Measurements from ENCODE around the gene PCBD2. TPM values are rescaled to one million over a fixed set of nuclear protein-coding genes. Genes with fewer than 3 reads are reported as not detected.

The PCBD2 gene
- polyA plus RNA-seq, 3 donors = 9.0 to 12.6 (median 9.0) TPM

- intact Hi-C loops (cut with micrococcal nuclease) = no loop called here
- Mint-ChIP-seq H3K36me3 (peaks cover 45 to 49% of the 10 kb centered on the region in 2 donors), H3K4me1 (no peaks in the 10 kb centered on the region), H3K4me3 (no peak overlapping the region), H3K27ac (no peak overlapping the region), H3K27me3 (ENCODE audit: low read depth in 3 of 3) (no peaks in the 10 kb centered on the region), H3K9me3 (peaks cover 0 to 7% (median 0%) of the 10 kb centered on the region in 7 donors)
- Histone ChIP-seq H3K4me2 (replicated peaks; ENCODE audit: extremely low read depth, low read length, poor library complexity, severe bottlenecking) (no peak overlapping the region), H4K20me1 (ENCODE audit: insufficient read depth, low read length) (peaks cover 46% of the 10 kb centered on the region), H3K9ac (ENCODE audit: insufficient read depth, low read length, poor library complexity, severe bottlenecking) (no peak overlapping the region), H3K4me3 (replicated peaks in 1 of 3; ENCODE audit: low read depth in 2 of 3, low read length in 3 of 3) (no peak overlapping the region), H3K4me1 (ENCODE audit: control insufficient read depth in 1 of 2, insufficient read depth in 2 of 2, low read length in 2 of 2) (no peaks in the 10 kb centered on the region), H2AFZ (ENCODE audit: insufficient read depth, low read depth, low read length, poor library complexity, severe bottlenecking) (no peak overlapping the region), H3K27ac (ENCODE audit: low read depth in 1 of 2, low read length in 2 of 2) (no peak overlapping the region), H3K79me2 (ENCODE audit: insufficient read depth, low read length) (peaks cover 23% of the 10 kb centered on the region), H3K27me3 (ENCODE audit: control insufficient read depth in 2 of 2, insufficient read depth in 2 of 2, low read length in 2 of 2) (no peaks in the 10 kb centered on the region), H3K36me3 (replicated peaks in 1 of 2; ENCODE audit: control insufficient read depth in 1 of 2, insufficient read depth in 2 of 2, low read length in 2 of 2) (peaks cover 35 to 73% of the 10 kb centered on the region in 2 donors), H3K9me3 (replicated peaks in 1 of 2; ENCODE audit: control insufficient read depth in 1 of 2, insufficient read depth in 1 of 2, low read length in 2 of 2) (no peaks in the 10 kb centered on the region)
- no peak for DNase-seq
- 100% methylated on average over 6 of the region's 8 CpGs for WGBS (ENCODE audit: insufficient coverage)
- TF ChIP-seq CTCF (IDR thresholded peaks at IDR 0.05) = no peak
Observed at GRCh38 chr5:134889335-134889734, 15.6 kb upstream of the PCBD2 start.

- H3K9me3 Mint-ChIP-seq = peaks cover 0 to 7% (median 0%) of the 10 kb centered on the region in 7 donors
- no peaks in the 10 kb centered on the region for H3K4me1 Mint-ChIP-seq
- no CpG with 5 or more reads among the region's 1 CpG for WGBS (ENCODE audit: insufficient coverage)
- H3K4me1 ChIP-seq (ENCODE audit: control insufficient read depth in 1 of 2, insufficient read depth in 2 of 2, low read length in 2 of 2) = no peaks in the 10 kb centered on the region
- H3K27me3 Mint-ChIP-seq (ENCODE audit: low read depth in 3 of 3) = no peaks in the 10 kb centered on the region
- no peak overlapping the region for H3K4me3 Mint-ChIP-seq
- TF ChIP-seq CTCF (IDR thresholded peaks at IDR 0.05) = no peak
- no peak overlapping the region for H3K4me3 ChIP-seq (replicated peaks in 1 of 3; ENCODE audit: low read depth in 2 of 3, low read length in 3 of 3)
- DNase-seq = no peak
- H3K36me3 Mint-ChIP-seq = peaks cover 58 to 62% of the 10 kb centered on the region in 2 donors
- H4K20me1 ChIP-seq (ENCODE audit: insufficient read depth, low read length) = peaks cover 27% of the 10 kb centered on the region
- H3K27ac Mint-ChIP-seq = no peak overlapping the region
- H3K27ac ChIP-seq (ENCODE audit: low read depth in 1 of 2, low read length in 2 of 2) = no peak overlapping the region
- H3K9ac ChIP-seq (ENCODE audit: insufficient read depth, low read length, poor library complexity, severe bottlenecking) = no peak overlapping the region
- H2AFZ ChIP-seq (ENCODE audit: insufficient read depth, low read depth, low read length, poor library complexity, severe bottlenecking) = no peak overlapping the region
- intact Hi-C loops (cut with micrococcal nuclease) = no loop called here
- H3K36me3 ChIP-seq (replicated peaks in 1 of 2; ENCODE audit: control insufficient read depth in 1 of 2, insufficient read depth in 2 of 2, low read length in 2 of 2) = peaks cover 45 to 86% of the 10 kb centered on the region in 2 donors
- H3K4me2 ChIP-seq (replicated peaks; ENCODE audit: extremely low read depth, low read length, poor library complexity, severe bottlenecking) = no peak overlapping the region
- H3K79me2 ChIP-seq (ENCODE audit: insufficient read depth, low read length) = peaks cover 7% of the 10 kb centered on the region
- no peaks in the 10 kb centered on the region for H3K9me3 ChIP-seq (replicated peaks in 1 of 2; ENCODE audit: control insufficient read depth in 1 of 2, insufficient read depth in 1 of 2, low read length in 2 of 2)
- H3K27me3 ChIP-seq (ENCODE audit: control insufficient read depth in 2 of 2, insufficient read depth in 2 of 2, low read length in 2 of 2) = no peaks in the 10 kb centered on the region
Observed at GRCh38 chr5:134891473-134891872, 13.5 kb upstream of the PCBD2 start.

Data from CD14-positive monocyte (primary cell).